Measurements from ENCODE around the gene HSPA6.
"Not testable (repeated sequence)": the region's sequence is repeated elsewhere in the genome, so short reads cannot be mapped to it uniquely, and the experiment has no call there.

HSPA6 gene

GRCh38 chr1:161560960-161561715, 36.8 kb downstream of the HSPA6 start:
- DNase-seq (ENCODE audit: low spot score) = peak; percentile 73

- not testable (repeated sequence) for DNase-seq (ENCODE audit: low spot score)
Measured at GRCh38 chr1:161562441-161562840, 38.1 kb downstream of the HSPA6 start.

- not testable (repeated sequence) for DNase-seq (ENCODE audit: low spot score)
Measured at GRCh38 chr1:161563522-161563921, 39.2 kb downstream of the HSPA6 start.

- not testable (repeated sequence) for DNase-seq (ENCODE audit: low spot score)
Measured at GRCh38 chr1:161566602-161566960, 42.2 kb downstream of the HSPA6 start.

- not testable (repeated sequence) for DNase-seq (ENCODE audit: low spot score)
Measured at GRCh38 chr1:161571703-161572102, 47.4 kb downstream of the HSPA6 start.
